MM.1S (cell line): ENCODE measurements around the gene FAM117B.

ENCODE experiments used
- DNase-seq: peaks from one replicate; pipeline ENCODE4 v3.0.0-alpha.2; 2015
- H2AFZ ChIP-seq: fragments of 300-600 bp; sonication (generic); 2 replicates; pipeline ENCODE4 v1.6.0; 2016; ENCODE audit warnings: antibody characterized with exemption, low read length
- H3F3A ChIP-seq: fragments of 300-600 bp; sonication (generic); 2 replicates; pipeline ENCODE4 v1.6.1; 2016; ENCODE audit warnings: mild to moderate bottlenecking, antibody characterized with exemption, low read length, moderate library complexity, mixed read lengths; ENCODE audit not compliant: insufficient read depth
- H3K27ac ChIP-seq: fragments of 300-600 bp; sonication (generic); 2 replicates; pipeline ENCODE4 v1.5.1; 2016; ENCODE audit warnings: mild to moderate bottlenecking, low read length
- H3K27me3 ChIP-seq: fragments of 300-600 bp; sonication (generic); replicated peaks from 2 replicates; pipeline ENCODE4 v1.6.0; 2016; ENCODE audit warnings: low read length; ENCODE audit not compliant: insufficient read depth
- H3K36me3 ChIP-seq: fragments of 300-600 bp; sonication (generic); replicated peaks from 2 replicates; pipeline ENCODE4 v1.6.1; 2016; ENCODE audit warnings: mild to moderate bottlenecking, low read length, mixed read lengths; ENCODE audit not compliant: insufficient read depth
- H3K4me1 ChIP-seq: fragments of 300-600 bp; sonication (generic); 2 replicates; pipeline ENCODE4 v1.6.1; 2016; ENCODE audit warnings: low read length, mixed read lengths
- H3K4me2 ChIP-seq: fragments of 300-600 bp; sonication (generic); 2 replicates; pipeline ENCODE4 v1.6.0; 2016; ENCODE audit warnings: low read depth, low read length
- H3K4me3 ChIP-seq: fragments of 300-600 bp; sonication (generic); 2 replicates; pipeline ENCODE4 v1.5.1; 2016; ENCODE audit warnings: low read length, mixed read lengths
- H3K79me2 ChIP-seq: fragments of 300-600 bp; sonication (generic); 2 replicates; pipeline ENCODE4 v1.6.1; 2016; ENCODE audit warnings: mixed run types, low read length, mixed read lengths
- H3K9ac ChIP-seq: fragments of 300-600 bp; sonication (generic); 2 replicates; pipeline ENCODE4 v1.6.1; 2016; ENCODE audit warnings: low read length, mixed read lengths
- H3K9me2 ChIP-seq: fragments of 300-600 bp; sonication (generic); replicated peaks from 2 replicates; pipeline ENCODE4 v1.6.1; 2016; ENCODE audit warnings: mild to moderate bottlenecking, low read length, mixed read lengths; ENCODE audit not compliant: insufficient read depth
- H3K9me3 ChIP-seq: fragments of 300-600 bp; sonication (generic); replicated peaks from 2 replicates; pipeline ENCODE4 v1.6.1; 2016; ENCODE audit warnings: mild to moderate bottlenecking, low read length, mixed read lengths; ENCODE audit not compliant: insufficient read depth
- H4K20me1 ChIP-seq: fragments of 300-600 bp; sonication (generic); 2 replicates; pipeline ENCODE4 v1.6.1; 2016; ENCODE audit warnings: mild to moderate bottlenecking, low read length, moderate library complexity, mixed read lengths; ENCODE audit not compliant: insufficient read depth
- EZH2 ChIP-seq: fragments of 300-600 bp; sonication (generic); optimal IDR thresholded peaks from 2 replicates; pipeline ENCODE3; 2017; ENCODE audit warnings: low read depth, mild to moderate bottlenecking, antibody characterized with exemption, low read length, mixed read lengths
- EZH2phosphoT487 ChIP-seq: fragments of 300-600 bp; sonication (generic); IDR thresholded peaks from 2 replicates; pipeline ENCODE4 v1.6.1; 2018; ENCODE audit warnings: antibody characterized with exemption, low read length
- TF ChIP-seq, protein P1 (sequence below): fragments of 300-600 bp; sonication (generic); IDR thresholded peaks from 2 replicates; pipeline ENCODE4 v1.5.1; 2016; ENCODE audit warnings: antibody characterized with exemption, low read length, mixed read lengths

The FAM117B gene

DNA sequence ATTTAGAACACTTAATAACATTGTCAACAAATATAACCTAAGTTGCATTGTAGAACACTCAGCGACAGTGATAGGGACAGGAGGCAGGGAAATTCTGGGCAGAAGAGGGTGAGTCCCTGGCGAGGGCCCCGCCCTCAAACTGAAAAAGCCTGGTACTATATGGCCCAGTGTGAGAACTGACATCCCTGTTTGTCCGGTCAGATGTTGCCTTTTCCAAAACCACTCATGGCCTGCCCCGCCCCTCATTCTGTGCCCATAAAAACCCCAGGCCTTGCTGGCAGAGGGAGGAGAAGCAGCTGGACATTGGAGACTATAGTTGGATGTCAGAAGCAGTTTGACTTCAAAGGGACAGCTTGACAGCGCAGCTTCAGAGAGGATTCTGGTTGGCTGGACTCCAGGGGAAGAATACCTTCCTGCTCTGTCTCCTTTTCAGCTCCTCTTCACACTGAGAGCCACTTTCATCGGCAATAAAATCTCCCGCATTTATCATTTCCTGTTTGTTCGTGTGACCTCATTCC lies 47.0 kb downstream of the FAM117B start:
- no peak for DNase-seq
- no peak overlapping the region for H3K4me3 ChIP-seq

DNA sequence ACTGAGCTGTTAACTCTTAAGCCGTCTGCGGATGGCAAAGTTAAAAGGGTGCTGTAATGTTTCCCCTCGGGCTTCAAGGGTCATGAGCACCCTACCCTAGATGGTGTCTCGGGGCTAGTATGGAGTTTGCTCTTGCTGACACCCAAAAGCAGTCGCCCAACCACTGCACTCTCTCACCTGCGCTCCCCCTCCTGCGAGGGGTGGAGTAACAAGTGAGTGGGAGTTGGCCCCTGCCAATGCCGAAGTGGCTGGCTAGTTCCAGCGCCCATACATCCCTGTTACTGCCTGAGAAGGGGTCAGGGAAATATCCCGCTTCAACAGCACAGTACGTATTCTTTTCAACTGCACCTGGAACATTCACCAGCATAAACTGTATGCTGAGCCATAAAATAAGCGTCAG lies 47.5 kb downstream of the FAM117B start:
- no peaks in the 10 kb centered on the region for H3F3A ChIP-seq
- no peak overlapping the region for H3K9ac ChIP-seq
- no peaks in the 10 kb centered on the region for H3K4me1 ChIP-seq
- H4K20me1 ChIP-seq: no peaks in the 10 kb centered on the region
- no peak for DNase-seq
- TF ChIP-seq EZH2: no peak
- TF ChIP-seq EZH2phosphoT487: no peak
- TF ChIP-seq, protein P1, sequence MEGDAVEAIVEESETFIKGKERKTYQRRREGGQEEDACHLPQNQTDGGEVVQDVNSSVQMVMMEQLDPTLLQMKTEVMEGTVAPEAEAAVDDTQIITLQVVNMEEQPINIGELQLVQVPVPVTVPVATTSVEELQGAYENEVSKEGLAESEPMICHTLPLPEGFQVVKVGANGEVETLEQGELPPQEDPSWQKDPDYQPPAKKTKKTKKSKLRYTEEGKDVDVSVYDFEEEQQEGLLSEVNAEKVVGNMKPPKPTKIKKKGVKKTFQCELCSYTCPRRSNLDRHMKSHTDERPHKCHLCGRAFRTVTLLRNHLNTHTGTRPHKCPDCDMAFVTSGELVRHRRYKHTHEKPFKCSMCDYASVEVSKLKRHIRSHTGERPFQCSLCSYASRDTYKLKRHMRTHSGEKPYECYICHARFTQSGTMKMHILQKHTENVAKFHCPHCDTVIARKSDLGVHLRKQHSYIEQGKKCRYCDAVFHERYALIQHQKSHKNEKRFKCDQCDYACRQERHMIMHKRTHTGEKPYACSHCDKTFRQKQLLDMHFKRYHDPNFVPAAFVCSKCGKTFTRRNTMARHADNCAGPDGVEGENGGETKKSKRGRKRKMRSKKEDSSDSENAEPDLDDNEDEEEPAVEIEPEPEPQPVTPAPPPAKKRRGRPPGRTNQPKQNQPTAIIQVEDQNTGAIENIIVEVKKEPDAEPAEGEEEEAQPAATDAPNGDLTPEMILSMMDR: no peak
- H3K27ac ChIP-seq: no peak overlapping the region
- no peaks in the 10 kb centered on the region for H3K9me2 ChIP-seq
- no peaks in the 10 kb centered on the region for H3K9me3 ChIP-seq
- no peak overlapping the region for H2AFZ ChIP-seq
- H3K4me2 ChIP-seq: no peak overlapping the region
- no peaks in the 10 kb centered on the region for H3K36me3 ChIP-seq
- H3K4me3 ChIP-seq: no peak overlapping the region
- H3K27me3 ChIP-seq: no peaks in the 10 kb centered on the region
- no peaks in the 10 kb centered on the region for H3K79me2 ChIP-seq

More for the DNA sequence above, 47.0 kb downstream of the FAM117B start:
- Histone ChIP-seq H3K9ac (no peak overlapping the region), H3K27me3 (no peaks in the 10 kb centered on the region), H3K36me3 (no peaks in the 10 kb centered on the region), H3K4me2 (no peak overlapping the region), H3K9me3 (no peaks in the 10 kb centered on the region), H3K9me2 (no peaks in the 10 kb centered on the region), H3F3A (no peaks in the 10 kb centered on the region), H2AFZ (no peak overlapping the region), H3K4me1 (no peaks in the 10 kb centered on the region), H4K20me1 (no peaks in the 10 kb centered on the region), H3K27ac (no peak overlapping the region), H3K79me2 (no peaks in the 10 kb centered on the region)
- TF ChIP-seq EZH2: no peak
- no peak for TF ChIP-seq EZH2phosphoT487
- TF ChIP-seq, protein P1: no peak

GRCh38 chr2:202687276-202687675 lies 52.5 kb downstream of the FAM117B start:
- H2AFZ ChIP-seq: no peak overlapping the region
- no peak for DNase-seq
- no peaks in the 10 kb centered on the region for H3K79me2 ChIP-seq

More at GRCh38 chr2:202687276-202687675, 52.5 kb downstream of the FAM117B start:
- TF ChIP-seq, protein P1: no peak
- TF ChIP-seq EZH2phosphoT487 (no peak), EZH2 (no peak)
- Histone ChIP-seq H3K4me3 (no peak overlapping the region), H3K27me3 (no peaks in the 10 kb centered on the region), H4K20me1 (no peaks in the 10 kb centered on the region), H3K36me3 (no peaks in the 10 kb centered on the region), H3K27ac (no peak overlapping the region), H3F3A (no peaks in the 10 kb centered on the region), H3K4me2 (no peak overlapping the region), H3K9me3 (no peaks in the 10 kb centered on the region), H3K4me1 (no peaks in the 10 kb centered on the region), H3K9ac (no peak overlapping the region), H3K9me2 (no peaks in the 10 kb centered on the region)
